Mesenchymal stem cell (in vitro differentiated cells and primary cell): ENCODE measurements around the gene ZNF346.

ENCODE experiments used
- DNase-seq: peaks from one replicate; pipeline ENCODE4 v3.0.0-alpha.2; 2013
- H2AFZ ChIP-seq: one replicate; pipeline ENCODE4 v1.6.1; 2013; ENCODE audit warnings: low read depth, mild to moderate bottlenecking, control low read depth, inconsistent platforms, low read length, moderate library complexity
- H2AK5ac ChIP-seq: 2 replicates; pipeline ENCODE4 v1.6.1; 2013; ENCODE audit warnings: low read length, moderate library complexity, mild to moderate bottlenecking, inconsistent platforms; ENCODE audit not compliant: severe bottlenecking
- H2BK120ac ChIP-seq: one replicate; pipeline ENCODE4 v1.6.1; 2013; ENCODE audit warnings: low read depth, mild to moderate bottlenecking, inconsistent platforms, low read length, moderate library complexity
- H2BK12ac ChIP-seq, 2 experiments: one replicate each; pipeline ENCODE4 v1.6.1; 2013; ENCODE audit warnings: inconsistent platforms in 2 of 2, low read length in 2 of 2, mild to moderate bottlenecking in 2 of 2, moderate library complexity in 2 of 2, control low read depth in 1 of 2
- H2BK15ac ChIP-seq: one replicate; pipeline ENCODE4 v1.6.1; 2013; ENCODE audit warnings: mild to moderate bottlenecking, low read depth, inconsistent platforms; ENCODE audit not compliant: poor library complexity, severe bottlenecking
- H2BK5ac ChIP-seq: 2 replicates; pipeline ENCODE4 v1.6.1; 2013; ENCODE audit warnings: low read depth, mild to moderate bottlenecking, low read length, control low read depth, inconsistent platforms; ENCODE audit not compliant: poor library complexity, severe bottlenecking
- H3K14ac ChIP-seq, 2 experiments: one replicate each; pipeline ENCODE4 v1.6.1; 2013; ENCODE audit warnings: inconsistent platforms in 2 of 2, low read length in 2 of 2, control low read depth in 1 of 2, mild to moderate bottlenecking in 1 of 2, moderate library complexity in 1 of 2
- H3K18ac ChIP-seq, 2 experiments: one replicate each; pipeline ENCODE4 v1.6.1; 2013; ENCODE audit warnings: inconsistent platforms in 2 of 2, low read length in 2 of 2, control low read depth in 1 of 2, low read depth in 1 of 2, mild to moderate bottlenecking in 1 of 2
- H3K23ac ChIP-seq, 2 experiments: one replicate each; pipeline ENCODE4 v1.6.1; 2013; ENCODE audit warnings: inconsistent platforms in 2 of 2, low read length in 2 of 2, mild to moderate bottlenecking in 2 of 2, moderate library complexity in 2 of 2, control low read depth in 1 of 2
- H3K27ac ChIP-seq: 2 replicates; pipeline ENCODE4 v1.5.1; 2013; ENCODE audit warnings: mild to moderate bottlenecking, moderate library complexity, low read length, control low read depth, inconsistent platforms; ENCODE audit not compliant: poor library complexity, severe bottlenecking
- H3K27me3 ChIP-seq, 2 experiments: 2 replicates each; pipeline versions ENCODE4 v1.6.1 to v1.7.0; 2013; ENCODE audit warnings: low read length in 2 of 2, mild to moderate bottlenecking in 2 of 2, moderate library complexity in 2 of 2, control low read depth in 1 of 2, inconsistent platforms in 1 of 2; ENCODE audit not compliant: control insufficient read depth in 1 of 2, insufficient read depth in 1 of 2
- H3K36me3 ChIP-seq, 2 experiments: 2 replicates each; pipeline versions ENCODE4 v1.6.1 to v1.7.0; 2013; ENCODE audit warnings: low read length in 2 of 2, control low read depth in 1 of 2, inconsistent platforms in 1 of 2, low read depth in 1 of 2, mild to moderate bottlenecking in 1 of 2; ENCODE audit not compliant: insufficient read depth in 2 of 2, control insufficient read depth in 1 of 2
- H3K4ac ChIP-seq, 2 experiments: one replicate each; pipeline ENCODE4 v1.6.1; 2013; ENCODE audit warnings: inconsistent platforms in 2 of 2, low read length in 2 of 2, mild to moderate bottlenecking in 2 of 2, moderate library complexity in 2 of 2, control low read depth in 1 of 2, low read depth in 1 of 2
- H3K4me1 ChIP-seq: 2 replicates; pipeline ENCODE4 v1.6.1; 2013; ENCODE audit warnings: low read depth, low read length, control low read depth; ENCODE audit not compliant: control insufficient read depth, insufficient read depth
- H3K4me2 ChIP-seq: 2 replicates; pipeline ENCODE4 v1.6.1; 2013; ENCODE audit warnings: low read length, mild to moderate bottlenecking, inconsistent platforms; ENCODE audit not compliant: poor library complexity, severe bottlenecking
- H3K4me3 ChIP-seq, 2 experiments: 2 replicates each; pipeline versions ENCODE4 v1.5.1 to v1.7.0; 2013; ENCODE audit warnings: low read length in 2 of 2, mild to moderate bottlenecking in 2 of 2, control low read depth in 1 of 2, low read depth in 1 of 2; ENCODE audit not compliant: insufficient read depth in 1 of 2
- H3K79me1 ChIP-seq: replicated peaks from 2 replicates; pipeline ENCODE4 v1.6.1; 2013; ENCODE audit warnings: mild to moderate bottlenecking, control low read depth, low read length, inconsistent platforms; ENCODE audit not compliant: poor library complexity, severe bottlenecking
- H3K9ac ChIP-seq: 2 replicates; pipeline ENCODE4 v1.7.0; 2013; ENCODE audit warnings: mild to moderate bottlenecking, low read length, moderate library complexity
- H3K9me3 ChIP-seq: 2 replicates; pipeline ENCODE4 v1.7.0; 2013; ENCODE audit warnings: mild to moderate bottlenecking, low read length; ENCODE audit not compliant: control insufficient read depth
- H4K8ac ChIP-seq: one replicate; pipeline ENCODE4 v1.6.1; 2013; ENCODE audit warnings: inconsistent platforms, mild to moderate bottlenecking, low read length, moderate library complexity
- H4K91ac ChIP-seq: one replicate; pipeline ENCODE4 v1.6.1; 2013; ENCODE audit warnings: mild to moderate bottlenecking, low read length, inconsistent platforms
- WGBS: methylation state at CpG from one replicate; pipeline ENCODE4 v1.1.7; 2013; ENCODE audit warnings: mixed read lengths; 5-methylcytosine and 5-hydroxymethylcytosine counted together

ZNF346 gene

GRCh38 chr5:177049285-177049684 is 26.8 kb downstream of the ZNF346 start:
- Histone ChIP-seq H3K18ac (no peak overlapping the region), H3K4me3 (no peak overlapping the region), H3K27ac (no peak overlapping the region), H4K91ac (no peak overlapping the region), H2BK120ac (no peak overlapping the region), H2BK12ac (no peak overlapping the region), H3K9ac (no peak overlapping the region), H2BK15ac (no peak overlapping the region), H2AK5ac (no peak overlapping the region), H3K23ac (no peak overlapping the region), H3K14ac (no peak overlapping the region), H2BK5ac (no peak overlapping the region), H4K8ac (no peak overlapping the region), H3K9me3 (no peaks in the 10 kb centered on the region), H3K36me3 (peaks cover 36 to 79% of the 10 kb centered on the region in 2 experiments), H3K79me1 (peaks cover 11% of the 10 kb centered on the region), H3K4me1 (no peaks in the 10 kb centered on the region), H3K4me2 (no peak overlapping the region), H3K4ac (no peak overlapping the region), H2AFZ (no peak overlapping the region), H3K27me3 (no peaks in the 10 kb centered on the region)
- no peak for DNase-seq
- 96% methylated on average over 5 of the region's 5 CpGs for WGBS

- H3K36me3 ChIP-seq, result peaks cover 40 to 64% of the 10 kb centered on the region in 2 experiments
- H2BK120ac ChIP-seq, result no peak overlapping the region
- no peak overlapping the region for H2AFZ ChIP-seq
- no peak overlapping the region for H3K18ac ChIP-seq
- H3K23ac ChIP-seq, result no peak overlapping the region
- no peak overlapping the region for H3K4me2 ChIP-seq
- no peak overlapping the region for H2BK5ac ChIP-seq
- H2AK5ac ChIP-seq, result no peak overlapping the region
- DNase-seq, result no peak
- H4K91ac ChIP-seq, result no peak overlapping the region
- no peak overlapping the region for H3K9ac ChIP-seq
- no peak overlapping the region for H2BK12ac ChIP-seq
- no peak overlapping the region for H3K4ac ChIP-seq
- H4K8ac ChIP-seq, result no peak overlapping the region
- peaks cover 4% of the 10 kb centered on the region for H3K4me1 ChIP-seq
- no peaks in the 10 kb centered on the region for H3K27me3 ChIP-seq
- no peak overlapping the region for H3K4me3 ChIP-seq
- H3K79me1 ChIP-seq, result no peaks in the 10 kb centered on the region
- no peak overlapping the region for H3K27ac ChIP-seq
- no peak overlapping the region for H2BK15ac ChIP-seq
- no peak overlapping the region for H3K14ac ChIP-seq
- 94% methylated on average over 12 of the region's 12 CpGs for WGBS
- no peaks in the 10 kb centered on the region for H3K9me3 ChIP-seq
These were observed 42.2 kb downstream of the ZNF346 start for GRCh38 chr5:177064500-177065277.

- DNase-seq, result no peak
- Histone ChIP-seq H3K4ac (no peak overlapping the region), H3K18ac (no peak overlapping the region), H3K9me3 (no peaks in the 10 kb centered on the region), H3K36me3 (peaks cover 34 to 59% of the 10 kb centered on the region in 2 experiments), H3K4me3 (no peak overlapping the region), H3K27ac (no peak overlapping the region), H2BK15ac (no peak overlapping the region), H3K23ac (no peak overlapping the region), H3K14ac (no peak overlapping the region), H4K8ac (no peak overlapping the region), H3K27me3 (no peaks in the 10 kb centered on the region), H3K4me1 (peaks cover 4% of the 10 kb centered on the region), H2BK120ac (no peak overlapping the region), H2AFZ (no peak overlapping the region), H2BK12ac (no peak overlapping the region), H3K79me1 (no peaks in the 10 kb centered on the region), H3K9ac (no peak overlapping the region), H2BK5ac (no peak overlapping the region), H3K4me2 (no peak overlapping the region), H2AK5ac (no peak overlapping the region), H4K91ac (no peak overlapping the region)
- 79% methylated on average over 5 of the region's 6 CpGs for WGBS
These were observed 43.0 kb downstream of the ZNF346 start for GRCh38 chr5:177065491-177065890.

- Histone ChIP-seq H2BK12ac (no peak overlapping the region), H3K23ac (no peak overlapping the region), H2AK5ac (no peak overlapping the region), H3K4me2 (no peak overlapping the region), H3K9me3 (no peaks in the 10 kb centered on the region), H3K36me3 (peaks cover 32 to 58% of the 10 kb centered on the region in 2 experiments), H3K4me3 (no peak overlapping the region), H3K4ac (no peak overlapping the region), H2AFZ (no peak overlapping the region), H2BK5ac (no peak overlapping the region), H4K8ac (no peak overlapping the region), H3K18ac (no peak overlapping the region), H3K14ac (no peak overlapping the region), H2BK15ac (no peak overlapping the region), H3K4me1 (peaks cover 4% of the 10 kb centered on the region), H3K9ac (no peak overlapping the region), H3K27me3 (no peaks in the 10 kb centered on the region), H4K91ac (no peak overlapping the region), H3K27ac (no peak overlapping the region), H3K79me1 (no peaks in the 10 kb centered on the region), H2BK120ac (no peak overlapping the region)
- DNase-seq, result no peak
- 100% methylated on average over 2 of the region's 2 CpGs for WGBS
These were observed 43.7 kb downstream of the ZNF346 start for GRCh38 chr5:177066224-177066623.
